Neutrophil (primary cell): ENCODE results near the gene MCTS1.
"Not testable (repeated sequence)": the region's sequence is repeated elsewhere in the genome, so short reads cannot be mapped to it uniquely, and the experiment has no call there.

Experiments
- H3K27ac ChIP-seq: fragments of 200-600 bp; sonication (generic); 2 replicates; pipeline ENCODE4 v1.5.1; 2016; ENCODE audit warnings: mild to moderate bottlenecking, moderate library complexity
- H3K27me3 ChIP-seq: fragments of 200-600 bp; sonication (generic); 2 replicates; pipeline ENCODE4 v1.6.0; 2016; ENCODE audit warnings: mild to moderate bottlenecking
- H3K36me3 ChIP-seq: fragments of 200-600 bp; sonication (generic); 2 replicates; pipeline ENCODE4 v1.5.1; 2017
- H3K4me1 ChIP-seq, 2 experiments: fragments of 200-600 bp in 1 of 2; sonication (generic) in 1 of 2; 1 replicate in 1 of 2; 2 replicates in 1 of 2; pipeline versions ENCODE4 v1.5.1 to v1.6.1; 2013 to 2016; ENCODE audit warnings: low read depth in 1 of 2, low read length in 1 of 2, mild to moderate bottlenecking in 1 of 2, moderate library complexity in 1 of 2; ENCODE audit not compliant: control insufficient read depth in 1 of 2, insufficient read depth in 1 of 2
- H3K4me3 ChIP-seq, 2 experiments: fragments of 200-600 bp in 1 of 2; sonication (generic) in 1 of 2; 1 replicate in 1 of 2; 2 replicates in 1 of 2; pipeline ENCODE4 v1.5.1; 2013 to 2016; ENCODE audit warnings: low read depth in 1 of 2, low read length in 1 of 2, mild to moderate bottlenecking in 1 of 2, moderate library complexity in 1 of 2
- H3K9me3 ChIP-seq: fragments of 200-600 bp; sonication (generic); 2 replicates; pipeline ENCODE4 v1.5.1; 2016
- CTCF ChIP-seq: fragments of 200-600 bp; sonication (generic); IDR thresholded peaks from 2 replicates; pipeline ENCODE4 v1.5.1; 2016; ENCODE audit warnings: antibody characterized with exemption

The MCTS1 gene

GRCh38 chrX:120638619-120639018 lies 34.7 kb downstream of the MCTS1 start:
- H3K4me3 ChIP-seq = no peak overlapping the region
- no peak for TF ChIP-seq CTCF
- no peaks in the 10 kb centered on the region for H3K36me3 ChIP-seq
- no peaks in the 10 kb centered on the region for H3K27me3 ChIP-seq
- no peaks in the 10 kb centered on the region for H3K9me3 ChIP-seq
- no peaks in the 10 kb centered on the region for H3K4me1 ChIP-seq
- H3K27ac ChIP-seq = no peak overlapping the region

GRCh38 chrX:120642871-120643270 lies 39.0 kb downstream of the MCTS1 start:
- no peak for TF ChIP-seq CTCF
- Histone ChIP-seq H3K36me3 (no peaks in the 10 kb centered on the region), H3K4me1 (no peaks in the 10 kb centered on the region), H3K27me3 (no peaks in the 10 kb centered on the region), H3K4me3 (no peak overlapping the region), H3K27ac (no peak overlapping the region), H3K9me3 (no peaks in the 10 kb centered on the region)

GRCh38 chrX:120647127-120647526 lies 43.2 kb downstream of the MCTS1 start:
- no peaks in the 10 kb centered on the region for H3K9me3 ChIP-seq
- H3K27me3 ChIP-seq = no peaks in the 10 kb centered on the region
- H3K27ac ChIP-seq = no peak overlapping the region
- no peak for TF ChIP-seq CTCF
- no peaks in the 10 kb centered on the region for H3K4me1 ChIP-seq
- no peaks in the 10 kb centered on the region for H3K36me3 ChIP-seq
- no peak overlapping the region for H3K4me3 ChIP-seq

- not testable (repeated sequence) for H3K4me1 ChIP-seq, H3K9me3 ChIP-seq, H3K27ac ChIP-seq, H3K36me3 ChIP-seq, H3K4me3 ChIP-seq, H3K27me3 ChIP-seq
These were observed 48.4 kb downstream of the MCTS1 start for GRCh38 chrX:120652256-120652655.

GRCh38 chrX:120653000-120653399 lies 49.1 kb downstream of the MCTS1 start:
- Histone ChIP-seq H3K27me3 (no peaks in the 10 kb centered on the region), H3K9me3 (no peaks in the 10 kb centered on the region), H3K36me3 (no peaks in the 10 kb centered on the region), H3K4me1 (no peaks in the 10 kb centered on the region), H3K4me3 (no peak overlapping the region), H3K27ac (no peak overlapping the region)
- TF ChIP-seq CTCF = no peak

- Histone ChIP-seq H3K4me1 (no peaks in the 10 kb centered on the region), H3K9me3 (no peaks in the 10 kb centered on the region), H3K36me3 (no peaks in the 10 kb centered on the region), H3K27me3 (no peaks in the 10 kb centered on the region), H3K4me3 (no peak overlapping the region), H3K27ac (no peak overlapping the region)
- TF ChIP-seq CTCF = no peak
These were observed 56.7 kb downstream of the MCTS1 start for GRCh38 chrX:120660637-120661036.
